Activated CD8-positive, alpha-beta memory T cell treated with anti-CD3 and anti-CD28 coated beads, Interleukin-2, amount 50 U/mL, for 1 hour (primary cell): Measurements from ENCODE around the gene CABLES1.

Experiments
- DNase-seq: peaks from one replicate; pipeline ENCODE4 v3.0.0-alpha.2; 2020; ENCODE audit errors: extremely low read depth

The CABLES1 gene

DNA sequence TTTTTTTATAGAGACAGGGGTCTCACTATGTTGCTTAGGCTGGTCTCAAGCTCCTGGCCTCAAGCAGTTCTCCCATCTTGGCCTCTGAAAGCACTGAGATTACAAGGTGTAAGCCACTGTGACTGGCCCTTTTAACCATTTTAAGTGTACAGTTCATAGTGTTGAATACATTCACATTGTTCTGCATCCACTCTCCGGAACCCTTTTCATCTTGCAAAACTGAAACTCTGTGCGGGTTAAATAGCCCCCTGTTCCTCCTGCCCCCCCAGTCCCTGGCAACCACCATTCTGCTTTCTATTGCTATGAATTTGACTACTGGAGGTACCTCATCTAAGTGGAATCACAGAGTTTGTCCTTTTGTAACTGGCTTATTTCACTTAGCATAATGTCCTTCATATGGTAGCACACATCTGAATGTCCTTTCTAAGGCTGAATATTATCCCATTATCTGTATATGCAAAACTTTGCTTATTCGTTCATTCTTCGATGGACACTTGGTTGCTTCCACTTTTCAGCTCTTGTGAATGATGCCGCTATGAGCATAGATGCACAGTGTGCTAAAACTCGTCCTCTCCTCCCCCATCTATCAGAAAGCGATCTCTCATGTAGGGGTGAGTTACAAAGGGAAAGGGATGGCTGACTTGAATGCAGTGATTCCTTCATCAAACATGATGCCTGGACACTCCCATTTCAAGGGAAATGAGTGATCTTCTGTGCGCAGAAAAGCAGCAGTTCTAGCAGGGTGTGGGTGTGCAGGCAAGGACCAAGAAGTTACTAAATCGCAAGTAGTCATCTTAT, 30.2 kb downstream of the CABLES1 start:
- no peak for DNase-seq

DNA sequence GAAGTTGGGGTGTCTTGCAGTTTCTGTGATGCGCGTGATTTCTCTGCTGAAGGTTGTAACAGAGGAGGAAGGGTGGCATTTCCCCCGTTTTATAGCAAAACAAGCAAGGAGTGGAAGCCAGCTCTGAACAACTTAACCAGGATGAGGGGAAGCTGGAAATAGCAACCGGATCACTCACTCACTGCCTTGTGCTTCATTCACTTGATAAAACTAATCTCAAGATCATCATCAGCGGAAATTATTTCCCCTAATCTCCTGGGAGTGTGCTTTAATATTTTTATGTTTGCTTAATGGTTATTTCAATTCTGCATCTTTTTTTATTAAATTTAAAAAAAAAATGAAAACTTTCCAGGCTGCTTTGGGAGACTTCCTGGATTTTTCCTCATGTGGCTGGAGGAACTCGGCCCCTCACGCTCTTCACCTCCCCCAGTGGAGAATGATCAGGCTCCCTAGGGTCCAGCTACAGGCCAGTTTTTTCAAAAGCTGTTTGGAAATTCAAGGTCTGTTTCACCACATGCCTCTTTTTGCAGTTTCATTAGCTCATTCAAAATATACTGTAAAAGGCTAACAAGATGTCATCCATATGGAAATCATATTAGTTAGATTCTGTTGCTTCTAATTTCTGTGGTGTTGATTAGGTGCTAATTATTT, 31.7 kb downstream of the CABLES1 start:
- no peak for DNase-seq

DNA sequence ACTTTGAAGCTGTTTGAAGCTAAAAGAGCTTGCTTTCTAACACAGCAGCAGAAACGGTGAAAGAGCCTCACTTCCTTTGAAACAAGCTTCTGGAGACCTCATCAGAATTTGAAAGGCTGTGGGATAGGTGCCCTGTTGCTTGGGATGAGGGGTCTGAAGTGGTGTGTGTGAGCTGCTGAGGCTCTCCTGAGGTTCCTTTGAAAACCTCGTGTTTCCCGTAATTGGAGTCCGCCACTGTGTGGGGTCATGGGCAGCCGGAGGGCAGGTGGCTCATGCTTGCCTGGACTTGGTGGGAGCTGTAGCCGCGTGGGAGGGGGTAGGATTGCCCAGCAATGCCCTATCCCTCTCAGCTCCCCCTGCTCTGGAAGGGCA, 34.4 kb downstream of the CABLES1 start:
- DNase-seq: no peak

DNA sequence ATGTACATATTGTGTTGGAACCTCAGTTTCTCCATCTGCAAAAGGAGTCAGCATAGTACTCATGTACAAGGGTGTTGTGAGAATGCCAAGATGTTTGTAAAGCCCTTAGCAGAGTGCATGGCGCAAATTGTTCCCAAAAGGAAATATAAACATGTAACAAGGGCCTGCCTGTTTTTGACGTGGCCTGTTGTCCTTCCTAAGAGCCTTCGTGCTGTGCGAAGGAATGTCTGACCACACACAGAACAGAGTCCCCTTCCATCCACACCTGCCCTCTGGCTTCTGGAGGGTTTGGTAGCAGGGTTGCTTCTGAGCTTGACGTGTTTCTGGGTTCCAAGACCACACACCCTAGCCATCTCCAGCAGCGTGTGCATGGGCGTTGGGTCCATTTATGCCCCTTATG, 34.9 kb downstream of the CABLES1 start:
- DNase-seq: no peak

DNA sequence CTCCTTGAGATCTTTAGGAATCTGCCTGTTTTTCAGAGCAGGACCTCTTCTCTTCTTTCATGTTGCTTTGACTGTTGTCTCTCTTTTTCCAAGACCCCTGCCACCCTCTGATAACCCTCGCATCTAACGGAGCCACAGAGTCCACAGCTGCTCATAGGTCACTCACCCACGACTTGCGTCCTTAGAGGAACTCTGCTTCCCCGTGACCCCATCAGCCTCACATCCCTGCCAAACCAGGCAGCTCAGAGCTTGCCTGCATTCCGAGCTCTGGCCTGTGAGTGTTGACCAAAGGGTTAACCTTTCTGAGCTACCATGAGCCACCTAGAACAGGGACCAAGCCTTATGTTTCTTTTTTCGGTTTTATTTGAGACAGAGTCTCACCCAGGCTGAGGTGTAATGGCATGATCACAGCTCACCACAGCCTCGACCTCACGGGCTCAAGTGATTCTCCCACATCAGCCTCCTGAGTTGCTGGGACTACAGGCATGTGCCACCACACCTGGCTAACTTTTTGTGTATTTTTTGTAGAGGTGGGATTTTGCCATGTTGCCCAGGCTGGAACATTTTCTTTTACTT, 36.4 kb downstream of the CABLES1 start:
- DNase-seq: no peak

DNA sequence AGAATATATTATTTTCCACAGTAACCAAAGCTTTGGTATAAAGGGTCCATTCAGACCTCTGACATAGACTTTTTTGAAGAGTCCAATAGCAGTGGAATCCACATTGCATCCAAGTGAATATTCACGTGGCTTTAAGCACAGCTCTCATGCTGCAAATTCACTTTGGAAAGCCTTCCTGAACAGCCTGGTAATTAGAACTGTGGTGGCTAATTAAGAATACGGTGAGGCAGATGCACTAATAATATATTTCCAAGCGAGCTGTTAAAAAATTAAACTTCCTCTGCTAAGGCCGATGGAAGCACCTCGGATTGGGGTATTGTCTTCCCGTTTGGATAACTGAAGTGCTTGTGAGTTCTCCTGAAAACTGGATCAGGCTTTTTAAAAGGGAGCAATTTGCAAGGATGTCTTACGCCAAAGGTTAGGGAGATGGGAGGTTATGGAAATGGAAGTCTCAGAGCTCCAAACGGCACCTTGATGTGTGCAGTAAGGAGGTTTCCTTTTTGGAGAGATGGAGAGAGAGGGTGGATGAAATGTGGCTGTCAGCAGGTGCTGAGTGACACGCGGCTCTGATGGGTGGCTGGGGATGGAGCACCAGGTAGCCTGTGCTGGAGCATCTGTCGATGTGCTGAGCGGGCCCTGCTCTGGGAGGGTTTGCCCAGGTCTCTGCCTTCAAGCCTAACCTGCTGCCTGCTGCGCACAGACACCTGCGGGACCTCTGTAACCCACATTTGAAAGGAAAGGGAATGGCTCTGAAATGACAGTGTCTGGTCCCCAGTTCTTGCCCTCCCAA, 37.5 kb downstream of the CABLES1 start:
- no peak for DNase-seq

DNA sequence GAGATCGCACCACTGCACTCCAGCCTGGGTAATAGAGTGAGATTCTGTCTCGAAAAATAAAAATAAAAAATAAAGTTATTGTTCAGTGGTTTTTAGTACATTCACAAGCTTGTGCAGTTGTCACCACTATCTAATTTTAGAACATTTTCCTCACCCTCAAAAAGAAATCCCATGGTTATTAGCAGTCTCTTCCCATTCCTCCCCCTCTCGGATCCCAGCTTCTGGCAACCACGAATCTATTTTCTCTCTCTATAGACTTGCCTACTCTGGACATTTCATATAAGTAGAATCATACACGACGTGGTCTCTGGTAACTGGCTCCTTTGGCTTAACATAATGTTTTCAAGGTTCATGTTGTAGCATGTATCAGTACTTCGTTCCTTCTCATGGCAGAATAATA, 38.6 kb downstream of the CABLES1 start:
- no peak for DNase-seq

DNA sequence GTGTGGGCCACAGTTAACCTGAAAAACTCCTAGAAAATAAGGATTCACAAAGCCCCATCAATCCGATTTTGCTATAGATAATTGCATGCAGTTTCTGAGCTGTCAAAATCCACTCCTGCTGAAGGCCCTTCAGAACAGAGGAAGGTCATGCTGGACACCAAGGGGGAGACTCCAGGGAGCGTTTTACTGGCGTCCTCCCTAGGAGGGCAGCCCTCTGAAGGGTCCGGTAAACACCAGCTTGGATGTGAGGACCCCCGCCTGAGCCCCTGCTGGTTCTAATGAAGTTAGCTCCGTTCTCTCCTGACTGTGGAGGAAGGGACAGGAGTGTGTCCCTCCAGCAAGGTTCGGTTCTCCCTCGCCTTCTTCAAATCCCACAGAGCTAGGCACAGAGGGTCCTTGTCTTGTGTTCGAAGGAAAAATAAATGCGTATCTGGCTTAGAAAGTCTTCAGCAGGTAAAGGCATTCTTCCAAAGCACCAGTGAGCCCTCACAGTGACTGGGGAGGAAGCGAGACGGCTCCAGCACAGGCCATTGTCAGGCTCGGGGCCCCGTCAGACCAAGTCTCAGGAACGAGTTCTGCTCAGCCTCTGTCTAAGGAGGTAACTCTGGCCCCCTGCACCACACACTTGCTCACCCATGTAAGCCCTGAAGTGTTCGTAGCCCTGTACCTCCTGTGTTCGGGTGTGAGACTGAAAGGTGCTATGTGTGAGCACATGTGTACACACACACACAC, 41.6 kb downstream of the CABLES1 start:
- DNase-seq: no peak

DNA sequence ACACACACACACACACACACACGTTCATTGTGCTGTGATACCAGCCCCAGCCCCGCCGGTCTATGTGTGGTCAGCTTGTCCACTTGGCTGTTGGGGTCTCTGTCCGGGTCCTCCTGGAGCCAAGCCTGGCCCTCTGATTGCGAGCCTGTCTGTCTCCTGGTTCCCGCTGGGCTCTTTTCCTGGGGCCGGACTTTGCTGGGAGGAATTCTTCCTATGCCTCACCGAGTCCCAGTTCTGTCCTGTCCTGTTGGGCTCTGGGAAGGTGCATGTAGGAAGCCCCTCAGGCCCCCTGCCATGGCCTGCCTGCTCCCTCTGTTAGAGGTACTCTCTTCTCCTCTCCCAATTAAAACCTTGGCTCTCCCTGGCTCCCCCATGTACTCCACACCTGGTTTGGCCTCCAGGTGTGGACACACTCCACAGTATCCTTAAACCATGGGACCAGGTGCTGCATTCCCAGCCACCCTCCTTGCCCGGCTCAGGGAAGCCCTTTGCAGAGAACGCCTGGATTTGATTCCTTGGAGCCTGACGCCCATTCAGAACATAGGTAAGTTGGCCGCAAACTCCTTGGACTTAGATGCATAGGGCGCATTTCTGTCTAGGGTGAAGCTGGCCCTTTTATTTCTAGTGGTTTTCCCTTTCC, 42.3 kb downstream of the CABLES1 start:
- DNase-seq: no peak

DNA sequence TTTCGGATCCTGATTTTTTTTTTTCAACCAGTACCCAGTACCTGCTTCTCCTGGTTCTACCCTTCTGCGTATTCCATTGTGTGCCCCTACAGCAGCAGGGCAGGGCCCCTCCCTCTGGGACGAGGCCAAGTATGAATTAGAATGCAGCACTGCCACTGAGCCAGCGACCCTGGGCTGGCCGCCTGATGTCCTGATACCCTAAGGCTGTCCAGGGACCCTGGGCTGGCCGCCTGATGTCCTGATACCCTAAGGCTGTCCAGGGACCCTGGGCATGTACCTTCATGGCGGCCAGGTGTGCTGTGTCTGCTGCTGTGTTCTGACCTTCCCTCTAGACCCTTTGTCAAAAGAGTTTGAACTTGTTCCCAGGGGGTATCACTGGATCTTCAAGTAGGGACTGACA, 42.9 kb downstream of the CABLES1 start:
- no peak for DNase-seq

DNA sequence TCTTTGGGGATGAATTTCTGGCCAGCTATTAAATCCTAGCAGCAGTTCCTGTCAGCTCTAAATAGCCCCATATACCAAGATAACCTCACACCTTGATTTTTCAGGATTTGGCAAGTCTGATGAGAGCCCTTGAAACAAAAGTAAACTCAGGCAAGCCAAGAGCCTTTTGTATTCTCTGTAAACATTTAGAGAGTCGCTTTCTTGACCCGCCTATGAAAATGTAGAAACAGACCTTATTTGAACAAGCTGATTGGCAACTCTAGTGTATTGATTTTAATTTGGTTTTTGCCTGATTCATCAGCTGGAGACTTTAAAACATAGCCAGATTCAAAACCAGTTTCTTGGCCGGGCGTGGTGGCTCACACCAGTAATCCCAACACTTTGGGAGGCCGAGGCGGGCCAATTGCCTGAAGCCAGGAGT, 43.4 kb downstream of the CABLES1 start:
- no peak for DNase-seq

DNA sequence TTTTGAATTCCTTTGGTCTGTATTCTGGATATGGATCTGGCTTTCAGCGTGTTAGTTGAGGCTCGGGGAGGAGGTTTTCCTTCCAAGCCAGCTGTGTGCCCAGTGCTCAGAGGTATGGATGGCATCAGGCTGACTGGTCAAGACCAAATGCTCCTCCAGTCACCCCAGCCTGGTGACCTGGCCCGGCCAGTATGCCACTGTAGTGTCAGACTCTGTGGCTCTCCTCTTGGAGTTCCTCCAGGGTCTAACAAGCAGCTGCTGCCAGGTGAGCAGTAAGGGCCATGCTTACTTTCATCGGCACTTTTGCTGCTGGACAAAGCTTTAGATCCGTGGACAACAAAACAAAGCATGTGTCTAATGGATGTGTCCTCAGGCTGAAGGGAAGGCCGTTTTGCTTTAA, 44.1 kb downstream of the CABLES1 start:
- no peak for DNase-seq

DNA sequence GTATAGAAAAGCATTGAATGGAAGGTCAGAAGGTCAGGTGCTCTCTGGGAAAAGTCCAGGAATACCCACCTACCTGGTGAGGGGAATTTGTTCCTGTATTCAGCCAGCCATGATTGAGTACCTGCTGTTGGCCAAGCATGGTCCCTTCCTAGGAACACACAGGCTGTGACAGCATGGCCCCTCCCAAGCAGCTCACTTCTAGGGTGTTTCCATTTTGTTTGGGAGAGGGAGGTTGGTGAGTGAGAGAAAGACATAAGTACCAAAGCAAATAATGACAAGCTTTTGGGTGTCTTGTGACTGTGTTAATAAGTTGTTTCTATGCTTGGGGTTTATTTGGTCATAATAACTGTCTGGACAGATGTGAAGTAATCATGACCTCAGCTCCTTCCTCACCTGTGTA, 46.3 kb downstream of the CABLES1 start:
- no peak for DNase-seq

DNA sequence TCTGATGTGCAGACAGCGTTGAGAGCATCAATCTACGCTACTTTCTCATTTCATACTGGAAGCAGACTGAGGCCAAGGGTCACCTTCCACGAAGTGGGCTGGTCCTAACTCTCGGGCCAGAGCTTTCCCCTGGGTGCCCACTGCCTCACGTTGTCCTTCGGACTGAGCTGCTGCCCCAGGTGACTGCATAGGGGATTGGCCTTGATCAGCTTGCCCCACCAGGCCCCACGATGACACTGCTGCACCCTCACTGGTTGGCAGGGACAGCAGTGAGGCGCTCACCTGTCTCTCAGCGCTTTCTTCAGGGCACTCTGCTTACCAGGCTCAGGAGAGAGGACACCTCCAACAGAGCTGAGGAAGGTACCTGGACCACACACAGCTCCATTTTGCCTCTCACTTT, 47.3 kb downstream of the CABLES1 start:
- DNase-seq: no peak

DNA sequence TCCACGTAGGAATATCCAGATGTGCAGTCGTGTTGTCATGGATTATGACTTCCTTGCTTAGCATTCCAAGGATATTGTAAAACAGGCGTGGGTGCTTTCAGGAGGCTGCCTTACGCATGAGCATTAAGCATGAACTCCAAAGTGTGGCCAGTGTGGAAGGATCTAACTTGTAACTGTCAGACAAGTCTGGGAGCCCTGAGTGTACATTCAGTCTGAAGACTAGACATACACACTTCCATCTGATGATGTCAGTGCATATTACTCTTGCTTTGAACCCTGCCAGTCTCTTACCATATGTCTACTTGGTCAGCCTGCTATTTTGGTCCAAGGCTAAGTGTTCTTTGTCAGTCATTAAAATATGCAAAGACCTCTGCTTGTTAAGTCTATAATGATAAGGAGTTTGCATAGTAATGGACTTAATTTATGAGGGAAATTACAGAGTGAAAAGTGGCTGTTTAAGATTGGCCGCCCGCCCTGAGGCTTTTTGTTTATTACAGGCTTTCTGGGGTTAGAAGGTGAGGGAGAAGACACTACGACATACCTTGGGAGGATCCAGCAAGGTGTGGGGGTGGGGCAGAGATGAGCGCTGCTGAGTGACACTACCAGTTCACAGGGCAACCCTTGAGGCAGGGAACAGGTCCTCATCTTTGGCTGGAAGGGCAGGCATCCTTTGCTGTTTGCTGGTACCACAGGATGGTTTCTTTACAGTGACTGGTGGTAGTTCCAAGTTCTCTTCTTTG, 48.3 kb downstream of the CABLES1 start:
- DNase-seq: no peak

DNA sequence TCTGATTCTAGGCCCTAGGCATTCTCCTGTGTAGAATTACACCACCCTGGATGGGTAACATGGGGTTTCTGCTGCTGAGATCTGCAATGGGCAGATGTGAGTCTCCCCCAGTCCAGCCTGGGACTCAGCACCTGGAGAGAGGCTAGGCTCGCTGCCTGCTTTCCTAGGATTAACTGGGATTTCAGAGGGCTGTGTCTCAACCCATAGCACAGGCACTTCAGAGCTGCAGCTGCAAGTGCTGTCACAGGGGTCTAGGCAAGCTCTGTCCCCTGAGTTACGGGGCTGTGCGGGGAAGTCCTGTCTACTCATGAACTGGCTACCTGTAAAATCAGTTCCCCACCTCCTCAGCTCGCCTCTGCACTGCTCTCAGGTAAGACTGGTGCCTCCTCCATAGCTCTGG, 51.5 kb downstream of the CABLES1 start:
- DNase-seq: no peak

DNA sequence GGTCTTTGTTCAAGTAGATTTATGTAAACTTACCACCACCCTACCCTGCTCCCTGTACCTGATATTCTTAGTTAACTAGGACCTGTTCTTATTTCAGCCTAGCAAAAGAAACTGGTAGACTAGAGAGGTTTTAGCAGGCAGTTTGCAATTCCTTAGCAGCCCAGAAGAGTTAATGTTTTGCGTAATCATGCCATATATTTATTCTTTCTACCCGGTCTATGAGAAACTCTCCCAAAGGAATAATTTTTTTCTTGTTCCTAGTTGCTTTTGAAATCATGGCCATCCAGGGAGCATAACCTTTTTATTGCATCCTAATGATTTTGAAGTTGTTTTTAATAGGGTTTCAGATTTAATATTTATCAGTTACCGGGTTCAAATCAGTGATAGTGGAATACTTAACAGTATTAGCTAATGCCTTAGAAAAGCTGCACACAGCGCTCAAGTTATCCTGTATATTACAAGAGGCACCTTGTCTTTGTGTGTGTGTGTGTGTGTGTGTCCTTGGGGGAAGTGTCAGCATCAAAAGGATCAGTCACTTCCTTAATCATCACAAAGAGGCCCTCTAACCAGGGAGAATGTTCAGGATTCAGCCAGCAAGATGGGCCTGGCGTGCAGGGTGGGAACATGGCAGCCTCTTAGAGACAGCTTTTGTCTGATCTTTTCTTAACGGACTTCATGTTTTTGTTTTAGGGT, 52.9 kb downstream of the CABLES1 start:
- DNase-seq: no peak

DNA sequence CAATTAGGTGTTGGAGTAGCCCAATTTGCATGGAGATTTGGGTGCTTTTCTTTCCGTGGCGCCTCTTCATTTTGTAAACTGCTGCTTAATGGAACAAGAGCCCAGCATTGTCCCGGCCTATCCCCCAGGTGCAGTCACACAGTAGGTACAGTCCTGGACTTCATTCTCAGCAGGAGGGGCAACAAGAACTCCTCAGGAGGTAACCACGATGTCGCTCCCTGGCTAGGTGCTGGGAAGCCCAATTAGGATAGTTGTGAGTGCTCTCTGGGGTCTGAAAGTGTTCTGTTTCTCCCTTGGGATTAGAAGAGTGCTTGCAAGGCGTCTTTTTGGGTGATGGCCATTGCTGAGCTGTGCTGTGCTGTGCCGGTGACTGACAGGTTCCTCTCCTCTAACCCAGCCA, 53.8 kb downstream of the CABLES1 start:
- no peak for DNase-seq

DNA sequence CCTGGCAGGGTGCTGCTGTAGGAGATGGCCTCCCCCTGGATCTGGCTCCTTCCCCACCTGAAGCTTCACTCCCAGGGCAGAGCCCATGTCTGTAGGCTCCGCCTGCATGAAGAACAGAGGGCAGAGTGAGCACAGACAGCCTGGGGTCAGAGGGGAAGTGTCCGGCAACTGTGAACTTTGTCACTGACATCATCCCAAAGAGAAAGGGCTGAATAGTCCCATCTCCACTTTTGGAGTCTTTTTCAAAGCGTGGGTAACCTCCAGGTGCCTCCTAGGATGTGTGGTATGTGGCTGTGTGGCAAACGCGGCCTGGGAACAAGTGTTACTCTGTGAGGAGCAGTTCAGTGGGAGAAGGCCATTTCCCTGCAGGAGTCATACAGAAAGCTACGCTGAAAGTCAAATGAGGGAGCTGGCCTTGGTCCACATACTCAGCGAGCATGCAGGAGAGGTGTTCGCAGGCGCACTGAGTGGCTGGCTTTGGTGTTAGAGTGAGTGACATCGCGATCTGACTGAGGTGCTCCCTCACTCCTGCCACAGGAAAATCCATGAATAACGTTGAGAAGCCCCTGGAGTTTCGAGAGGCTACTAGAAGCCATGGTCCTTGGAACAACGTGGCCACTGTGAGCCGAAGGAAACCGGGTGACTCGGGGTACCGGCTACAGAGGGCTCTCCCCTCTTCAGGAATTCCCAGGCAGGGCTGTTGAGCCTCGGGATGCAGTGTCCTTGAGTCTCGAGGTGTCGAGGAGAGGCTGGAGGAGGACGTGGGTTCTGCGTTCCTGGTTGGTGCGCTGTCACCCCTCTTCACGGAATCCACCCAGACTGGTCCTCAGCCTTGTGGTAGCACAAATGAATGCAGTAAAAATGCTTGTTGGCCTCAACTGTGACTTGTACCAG, 54.7 kb downstream of the CABLES1 start:
- DNase-seq: no peak
